A549 (cell line): ENCODE results near the gene CPNE4. TPM values are rescaled to one million over a fixed set of nuclear protein-coding genes. Genes with fewer than 3 reads are reported as not detected.

Source experiments
- ATAC-seq, 2 experiments: fragments of 200-7000 bp in 1 of 2; fragments of >200 bp in 1 of 2; cut with Nextera tagmentation in 1 of 2; cut with Tn5 transposase in 1 of 2; 3 replicates each; pipeline versions ENCODE4 v1.8.0 to v1.9.1; 2018 to 2020; ENCODE audit warnings: mild to moderate bottlenecking in 1 of 2, moderate library complexity in 1 of 2
- CTCF ChIA-PET: fragments of 300-600 bp; sonication (Branson Sonifier 250); formaldehyde crosslinking; extraction: SDS; loops from one replicate; lab custom pipeline; 2021; ENCODE audit warnings: antibody characterized with exemption, inconsistent platforms; lab: Yijun Ruan, JAX
- POLR2A ChIA-PET: fragments of 350-600 bp; formaldehyde crosslinking; extraction: SDS; loops from one replicate; lab custom pipeline; 2021; ENCODE audit warnings: antibody characterized with exemption, inconsistent platforms; lab: Yijun Ruan, JAX
- DNase-seq, 2 experiments: peaks; one replicate each; pipeline versions ENCODE4 v3.0.0 to v3.0.0-alpha.2; 2011 to 2016; ENCODE audit warnings: low read depth in 1 of 2, low spot score in 1 of 2
- FAIRE-seq: peaks from 2 replicates; lab custom pipeline; 2011; peaks lifted over from hg19 to GRCh38; lab: Jason Lieb, UNC
- H3K27ac ChIP-seq, 2 experiments: fragments of >200 bp; sonication (Bioruptor Twin); formaldehyde crosslinking; 3 replicates each; pipeline ENCODE4 v1.5.1; 2016 to 2017
- H3K4me1 ChIP-seq: fragments of >200 bp; sonication (Bioruptor Twin); formaldehyde crosslinking; 3 replicates; pipeline ENCODE4 v1.6.1; 2016
- H3K4me2 ChIP-seq: fragments of >200 bp; sonication (Bioruptor Twin); formaldehyde crosslinking; 3 replicates; pipeline ENCODE4 v1.6.1; 2016
- H3K4me3 ChIP-seq: fragments of >200 bp; sonication (Bioruptor Twin); formaldehyde crosslinking; 3 replicates; pipeline ENCODE4 v1.5.1; 2016
- H3K9me3 ChIP-seq: fragments of >200 bp; sonication (Bioruptor Twin); formaldehyde crosslinking; 3 replicates; pipeline ENCODE4 v1.6.1; 2016
- CBX2 ChIP-seq: fragments of 200-600 bp; sonication (generic); IDR thresholded peaks from 2 replicates; pipeline ENCODE4 v1.6.1; 2016; ENCODE audit warnings: low read depth, mild to moderate bottlenecking, borderline replicate concordance
- EHF ChIP-seq: fragments of 250-450 bp; sonication (Bioruptor Pico); IDR thresholded peaks from 2 replicates; pipeline ENCODE4 v1.5.0; 2020; ENCODE audit warnings: mild to moderate bottlenecking
- EHMT2 ChIP-seq: fragments of 200-600 bp; sonication (generic); IDR thresholded peaks from 2 replicates; pipeline ENCODE4 v1.6.1; 2016; ENCODE audit warnings: antibody characterized with exemption, low read depth, mild to moderate bottlenecking, moderate library complexity
- FOSL2 ChIP-seq, 2 experiments: fragments of 450-650 bp in 1 of 2; fragments of >200 bp in 1 of 2; sonication (Bioruptor Twin) in 1 of 2; formaldehyde crosslinking; IDR thresholded peaks; 2 replicates each; pipeline versions ENCODE4 v1.5.0 to v1.6.1; 2016 to 2020; ENCODE audit warnings: mild to moderate bottlenecking in 1 of 2, moderate library complexity in 1 of 2
- FOXS1 ChIP-seq: fragments of 250-450 bp; sonication (Bioruptor Pico); IDR thresholded peaks from 2 replicates; pipeline ENCODE4 v1.5.0; 2020; ENCODE audit warnings: mild to moderate bottlenecking, moderate library complexity
- HDAC2 ChIP-seq: fragments of 200-600 bp; sonication (generic); IDR thresholded peaks from 2 replicates; pipeline ENCODE4 v1.6.1; 2016
- HEYL ChIP-seq: fragments of 250-450 bp; sonication (Bioruptor Pico); IDR thresholded peaks from 2 replicates; pipeline ENCODE4 v1.8.0; 2021; ENCODE audit warnings: mild to moderate bottlenecking, moderate library complexity
- HOXB13 ChIP-seq: fragments of 250-450 bp; sonication (Bioruptor Pico); IDR thresholded peaks from 2 replicates; pipeline ENCODE4 v1.5.0; 2020; ENCODE audit warnings: low read depth, mild to moderate bottlenecking, moderate library complexity
- JUN ChIP-seq, 2 experiments: fragments of >200 bp; sonication (Bioruptor Twin); formaldehyde crosslinking; IDR thresholded peaks; 2 replicates in 1 of 2; 3 replicates in 1 of 2; pipeline ENCODE4 v1.6.1; 2016 to 2017
- JUNB ChIP-seq: fragments of >200 bp; sonication (Bioruptor Twin); formaldehyde crosslinking; IDR thresholded peaks from 2 replicates; pipeline ENCODE4 v1.6.1; 2016
- KDM1A ChIP-seq: fragments of 200-600 bp; sonication (generic); IDR thresholded peaks from 2 replicates; pipeline ENCODE4 v1.6.1; 2016; ENCODE audit warnings: low read depth, mild to moderate bottlenecking
- KDM5A ChIP-seq: fragments of 200-600 bp; sonication (generic); IDR thresholded peaks from 2 replicates; pipeline ENCODE4 v1.6.1; 2016; ENCODE audit warnings: antibody characterized with exemption, mild to moderate bottlenecking
- MAZ ChIP-seq: fragments of 150-350 bp; IDR thresholded peaks from 2 replicates; pipeline ENCODE4 v1.6.1; 2014; ENCODE audit warnings: antibody characterized with exemption, low read depth, low read length, borderline replicate concordance
- MYC ChIP-seq: IDR thresholded peaks from 2 replicates; pipeline ENCODE4 v1.6.1; 2012; ENCODE audit warnings: mild to moderate bottlenecking, inconsistent platforms, low read length, improper control_type of control experiment, borderline replicate concordance
- NR3C1 ChIP-seq: fragments of >200 bp; sonication (Bioruptor Twin); formaldehyde crosslinking; IDR thresholded peaks from 3 replicates; pipeline ENCODE4 v1.6.1; 2017
- PBX3 ChIP-seq: IDR thresholded peaks from 2 replicates; pipeline ENCODE4 v1.6.1; 2012
- RAD21 ChIP-seq, 2 experiments: fragments of >200 bp in 1 of 2; sonication (Bioruptor Twin) in 1 of 2; formaldehyde crosslinking in 1 of 2; IDR thresholded peaks in 1 of 2; conservative IDR thresholded peaks in 1 of 2; 2 replicates in 1 of 2; 3 replicates in 1 of 2; pipeline ENCODE4 v1.6.1; 2012 to 2018; ENCODE audit warnings: inconsistent platforms in 1 of 2
- SREBF2 ChIP-seq: fragments of 450-650 bp; IDR thresholded peaks from 2 replicates; pipeline ENCODE4 v1.6.1; 2014; ENCODE audit warnings: mild to moderate bottlenecking, moderate library complexity
- TFCP2L1 ChIP-seq: fragments of 250-450 bp; sonication (Bioruptor Pico); IDR thresholded peaks from 2 replicates; pipeline ENCODE4 v1.5.0; 2021; ENCODE audit warnings: mild to moderate bottlenecking
- TP53 ChIP-seq: fragments of 250-450 bp; sonication (Bioruptor Pico); IDR thresholded peaks from 2 replicates; pipeline ENCODE4 v1.5.0; 2021; ENCODE audit warnings: mild to moderate bottlenecking, moderate library complexity
- USF2 ChIP-seq: fragments of 450-650 bp; IDR thresholded peaks from 2 replicates; pipeline ENCODE4 v1.6.1; 2014; ENCODE audit warnings: antibody characterized with exemption
- ZC3H11A ChIP-seq: fragments of 450-650 bp; IDR thresholded peaks from 2 replicates; pipeline ENCODE4 v1.6.1; 2014; ENCODE audit warnings: antibody characterized with exemption, mild to moderate bottlenecking
- WGBS: methylation state at CpG from one replicate; pipeline ENCODE4 v1.1.6; 2017; ENCODE audit errors: missing lambda C conversion rate; 5-methylcytosine and 5-hydroxymethylcytosine counted together
- polyA plus RNA-seq, 4 experiments: library from polyadenylated mRNA; depleted of rRNA in 3 of 4; stranded (reverse); fragments of >200 nt; fragmentation: RNase III in 1 of 4; extraction: RNeasy Plus Mini Kit Qiagen cat#74134 plus additional on column Dnase treatment in 1 of 4; gene quantifications; 2 replicates in 3 of 4; 3 replicates in 1 of 4; pipeline ENCODE4 v1.2.3, GENCODE V29; 2011 to 2017
- TF ChIP-seq, protein P1 (sequence below): fragments of >200 bp; sonication (Bioruptor Twin); formaldehyde crosslinking; IDR thresholded peaks from 3 replicates; pipeline ENCODE4 v1.5.1; 2016
- TF ChIP-seq, protein P2 (sequence below): fragments of >200 bp; sonication (Bioruptor Twin); formaldehyde crosslinking; IDR thresholded peaks from 2 replicates; pipeline ENCODE4 v1.6.1; 2016
- TF ChIP-seq, protein P3 (sequence below): fragments of >200 bp; sonication (Bioruptor Twin); formaldehyde crosslinking; IDR thresholded peaks from 3 replicates; pipeline ENCODE4 v1.6.1; 2016
- TF ChIP-seq, protein P4 (sequence below): fragments of 250-450 bp; sonication (Bioruptor Pico); IDR thresholded peaks from 2 replicates; pipeline ENCODE4 v1.5.0; 2020; ENCODE audit warnings: low read depth, mild to moderate bottlenecking, moderate library complexity
- TF ChIP-seq, protein P5 (sequence below): fragments of 250-450 bp; sonication (Bioruptor Pico); IDR thresholded peaks from 2 replicates; pipeline ENCODE4 v1.5.0; 2021; ENCODE audit warnings: mild to moderate bottlenecking, moderate library complexity, borderline replicate concordance

Gene CPNE4
- polyA plus RNA-seq, 2 of the 4 experiments (the other 2 are of a cell fraction), result 3.6 to 8.7 TPM

DNA sequence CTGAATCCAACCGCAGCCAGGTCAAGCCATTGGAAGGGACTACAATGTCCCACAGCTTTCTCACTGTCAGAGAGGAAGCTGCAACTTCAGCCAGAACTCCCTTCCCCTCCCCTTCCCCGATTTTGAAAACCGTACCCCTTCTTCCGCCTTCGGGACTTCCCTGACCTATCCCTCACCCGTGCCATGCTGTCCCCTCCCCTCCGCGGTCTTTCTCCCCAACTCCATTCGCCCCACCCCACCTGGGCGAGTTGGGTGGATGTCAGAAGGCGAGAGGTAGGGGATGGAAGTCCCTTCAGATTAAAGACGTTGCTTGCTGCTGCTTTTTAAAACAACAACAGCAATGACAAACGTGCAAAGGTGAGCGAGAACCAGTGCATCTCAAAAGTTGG is 723 bp downstream of the CPNE4 start:
- ATAC-seq, result no peak; a peak in 3 of 6 replicates
- TF ChIP-seq HOXB13, result no peak
- TF ChIP-seq FOXS1 (CRISPR knock-in tag), result no peak
- no peak for TF ChIP-seq HEYL (CRISPR knock-in tag)
- TF ChIP-seq JUNB, result no peak
- TF ChIP-seq, protein P1, sequence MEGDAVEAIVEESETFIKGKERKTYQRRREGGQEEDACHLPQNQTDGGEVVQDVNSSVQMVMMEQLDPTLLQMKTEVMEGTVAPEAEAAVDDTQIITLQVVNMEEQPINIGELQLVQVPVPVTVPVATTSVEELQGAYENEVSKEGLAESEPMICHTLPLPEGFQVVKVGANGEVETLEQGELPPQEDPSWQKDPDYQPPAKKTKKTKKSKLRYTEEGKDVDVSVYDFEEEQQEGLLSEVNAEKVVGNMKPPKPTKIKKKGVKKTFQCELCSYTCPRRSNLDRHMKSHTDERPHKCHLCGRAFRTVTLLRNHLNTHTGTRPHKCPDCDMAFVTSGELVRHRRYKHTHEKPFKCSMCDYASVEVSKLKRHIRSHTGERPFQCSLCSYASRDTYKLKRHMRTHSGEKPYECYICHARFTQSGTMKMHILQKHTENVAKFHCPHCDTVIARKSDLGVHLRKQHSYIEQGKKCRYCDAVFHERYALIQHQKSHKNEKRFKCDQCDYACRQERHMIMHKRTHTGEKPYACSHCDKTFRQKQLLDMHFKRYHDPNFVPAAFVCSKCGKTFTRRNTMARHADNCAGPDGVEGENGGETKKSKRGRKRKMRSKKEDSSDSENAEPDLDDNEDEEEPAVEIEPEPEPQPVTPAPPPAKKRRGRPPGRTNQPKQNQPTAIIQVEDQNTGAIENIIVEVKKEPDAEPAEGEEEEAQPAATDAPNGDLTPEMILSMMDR, result no peak
- no peak for TF ChIP-seq EHF (CRISPR knock-in tag)
- no peak for TF ChIP-seq KDM1A
- TF ChIP-seq, protein P2, sequence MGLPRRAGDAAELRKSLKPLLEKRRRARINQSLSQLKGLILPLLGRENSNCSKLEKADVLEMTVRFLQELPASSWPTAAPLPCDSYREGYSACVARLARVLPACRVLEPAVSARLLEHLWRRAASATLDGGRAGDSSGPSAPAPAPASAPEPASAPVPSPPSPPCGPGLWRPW, result no peak
- no peak for TF ChIP-seq ZC3H11A
- no peak for TF ChIP-seq TP53
- TF ChIP-seq MAZ, result no peak
- 0% methylated on average over 11 of the region's 14 CpGs for WGBS
- ChIA-PET CTCF (interaction anchor here (0.5 to 7.5 kb wide), 35 partner anchors 9 to 1004 kb away, joined by 3 to 240 read pairs (median 4); partner anchors contain the start of gene NUDT16), POLR2A (no interaction called here)
- Histone ChIP-seq H3K27ac (peak overlapping the region; percentile 76 to 81), H3K4me3 (peak overlapping the region; percentile 78), H3K4me2 (peak overlapping the region; percentile 96), H3K9me3 (no peaks in the 10 kb centered on the region), H3K4me1 (peaks cover 34% of the 10 kb centered on the region)
- no peak for DNase-seq
- no peak for FAIRE-seq

GRCh38 chr3:132033471-132033870 is 1.3 kb downstream of the CPNE4 start:
- DNase-seq, result no peak
- no peak for FAIRE-seq
- Histone ChIP-seq H3K4me2 (peak overlapping the region; percentile 96), H3K4me1 (peaks cover 31% of the 10 kb centered on the region), H3K4me3 (peak overlapping the region; percentile 78), H3K9me3 (no peaks in the 10 kb centered on the region), H3K27ac (peak overlapping the region in 1 of 2 experiments; percentile 81; a peak in 2 of 6 replicates)
- 78% methylated on average over 15 of the region's 15 CpGs for WGBS
- ChIA-PET POLR2A (no interaction called here), CTCF (interaction anchor here (0.6 to 7.5 kb wide), 5 partner anchors 146 to 506 kb away, joined by 3 to 240 read pairs (median 6); no protein-coding TSS in a partner anchor)
- ATAC-seq, result no peak
- TF ChIP-seq JUN (IDR thresholded peaks at IDR 0.05), result no peak
- TF ChIP-seq KDM5A, result no peak
- TF ChIP-seq, protein P3, sequence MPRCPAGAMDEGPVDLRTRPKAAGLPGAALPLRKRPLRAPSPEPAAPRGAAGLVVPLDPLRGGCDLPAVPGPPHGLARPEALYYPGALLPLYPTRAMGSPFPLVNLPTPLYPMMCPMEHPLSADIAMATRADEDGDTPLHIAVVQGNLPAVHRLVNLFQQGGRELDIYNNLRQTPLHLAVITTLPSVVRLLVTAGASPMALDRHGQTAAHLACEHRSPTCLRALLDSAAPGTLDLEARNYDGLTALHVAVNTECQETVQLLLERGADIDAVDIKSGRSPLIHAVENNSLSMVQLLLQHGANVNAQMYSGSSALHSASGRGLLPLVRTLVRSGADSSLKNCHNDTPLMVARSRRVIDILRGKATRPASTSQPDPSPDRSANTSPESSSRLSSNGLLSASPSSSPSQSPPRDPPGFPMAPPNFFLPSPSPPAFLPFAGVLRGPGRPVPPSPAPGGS, result no peak
- TF ChIP-seq, protein P4, sequence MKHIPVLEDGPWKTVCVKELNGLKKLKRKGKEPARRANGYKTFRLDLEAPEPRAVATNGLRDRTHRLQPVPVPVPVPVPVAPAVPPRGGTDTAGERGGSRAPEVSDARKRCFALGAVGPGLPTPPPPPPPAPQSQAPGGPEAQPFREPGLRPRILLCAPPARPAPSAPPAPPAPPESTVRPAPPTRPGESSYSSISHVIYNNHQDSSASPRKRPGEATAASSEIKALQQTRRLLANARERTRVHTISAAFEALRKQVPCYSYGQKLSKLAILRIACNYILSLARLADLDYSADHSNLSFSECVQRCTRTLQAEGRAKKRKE (CRISPR knock-in tag), result no peak
- TF ChIP-seq HDAC2, result no peak
- TF ChIP-seq, protein P2, result no peak
- TF ChIP-seq FOXS1 (CRISPR knock-in tag), result no peak
- no peak for TF ChIP-seq CBX2
- TF ChIP-seq RAD21 (conservative IDR thresholded peaks at IDR 0.05 in 1 of 2, IDR thresholded peaks at IDR 0.05 in 1 of 2), result no peak
- no peak for TF ChIP-seq TFCP2L1 (CRISPR knock-in tag)
- no peak for TF ChIP-seq USF2
- no peak for TF ChIP-seq FOSL2 (IDR thresholded peaks at IDR 0.05)
- no peak for TF ChIP-seq FOSL2 (CRISPR knock-in tag; IDR thresholded peaks at IDR 0.05)
- no peak for TF ChIP-seq NR3C1
- no peak for TF ChIP-seq EHMT2
- no peak for TF ChIP-seq SREBF2
- TF ChIP-seq, protein P5, sequence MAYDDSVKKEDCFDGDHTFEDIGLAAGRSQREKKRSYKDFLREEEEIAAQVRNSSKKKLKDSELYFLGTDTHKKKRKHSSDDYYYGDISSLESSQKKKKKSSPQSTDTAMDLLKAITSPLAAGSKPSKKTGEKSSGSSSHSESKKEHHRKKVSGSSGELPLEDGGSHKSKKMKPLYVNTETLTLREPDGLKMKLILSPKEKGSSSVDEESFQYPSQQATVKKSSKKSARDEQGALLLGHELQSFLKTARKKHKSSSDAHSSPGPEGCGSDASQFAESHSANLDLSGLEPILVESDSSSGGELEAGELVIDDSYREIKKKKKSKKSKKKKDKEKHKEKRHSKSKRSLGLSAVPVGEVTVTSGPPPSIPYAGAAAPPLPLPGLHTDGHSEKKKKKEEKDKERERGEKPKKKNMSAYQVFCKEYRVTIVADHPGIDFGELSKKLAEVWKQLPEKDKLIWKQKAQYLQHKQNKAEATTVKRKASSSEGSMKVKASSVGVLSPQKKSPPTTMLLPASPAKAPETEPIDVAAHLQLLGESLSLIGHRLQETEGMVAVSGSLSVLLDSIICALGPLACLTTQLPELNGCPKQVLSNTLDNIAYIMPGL (CRISPR knock-in tag), result no peak
- no peak for TF ChIP-seq MYC
- no peak for TF ChIP-seq PBX3
- TF ChIP-seq JUNB, result no peak
